Loucy (cell line): ENCODE results near the gene SYTL1.

Experiments
- H2AFZ ChIP-seq: fragments of 200-600 bp; sonication (generic); 2 replicates; pipeline ENCODE4 v1.6.0; 2016; ENCODE audit warnings: antibody characterized with exemption, mild to moderate bottlenecking, low read length, moderate library complexity
- H3F3A ChIP-seq: fragments of 200-600 bp; 2 replicates; pipeline ENCODE4 v1.6.0; 2016; ENCODE audit warnings: antibody characterized with exemption, low read depth, mild to moderate bottlenecking
- H3K27me3 ChIP-seq: fragments of 200-600 bp; sonication (generic); 2 replicates; pipeline ENCODE4 v1.6.1; 2014; ENCODE audit warnings: low read length, mild to moderate bottlenecking; ENCODE audit not compliant: insufficient read depth, poor library complexity, severe bottlenecking
- H3K36me3 ChIP-seq: fragments of 200-600 bp; sonication (generic); 2 replicates; pipeline ENCODE4 v1.6.1; 2016; ENCODE audit warnings: low read length; ENCODE audit not compliant: insufficient read depth
- H3K4me1 ChIP-seq: fragments of 200-600 bp; sonication (generic); 2 replicates; pipeline ENCODE4 v1.5.1; 2014; ENCODE audit warnings: low read length, mild to moderate bottlenecking; ENCODE audit not compliant: insufficient read depth, poor library complexity, severe bottlenecking
- H3K4me2 ChIP-seq: fragments of 200-600 bp; sonication (generic); 2 replicates; pipeline ENCODE4 v1.6.0; 2014; ENCODE audit warnings: antibody characterized with exemption, low read length, low read depth, mild to moderate bottlenecking; ENCODE audit not compliant: poor library complexity, severe bottlenecking
- H3K4me3 ChIP-seq: fragments of 200-600 bp; sonication (generic); 2 replicates; pipeline ENCODE4 v1.5.1; 2014; ENCODE audit warnings: low read length, mild to moderate bottlenecking, mixed read lengths; ENCODE audit not compliant: poor library complexity, severe bottlenecking
- H3K79me2 ChIP-seq: fragments of 200-600 bp; sonication (generic); 2 replicates; pipeline ENCODE4 v1.6.1; 2014; ENCODE audit warnings: low read length; ENCODE audit not compliant: insufficient read depth
- H3K9ac ChIP-seq: fragments of 200-600 bp; sonication (generic); 2 replicates; pipeline ENCODE4 v1.6.0; 2014; ENCODE audit warnings: mild to moderate bottlenecking, low read depth, low read length, moderate library complexity; ENCODE audit not compliant: poor library complexity, severe bottlenecking
- H3K9me2 ChIP-seq: fragments of 200-600 bp; sonication (generic); replicated peaks from 2 replicates; pipeline ENCODE4 v1.6.1; 2016; ENCODE audit warnings: low read depth, low read length, mixed read lengths
- H3K9me3 ChIP-seq: fragments of 200-600 bp; sonication (generic); 2 replicates; pipeline ENCODE4 v1.6.1; 2014; ENCODE audit warnings: mild to moderate bottlenecking, antibody characterized with exemption, low read length, low read depth; ENCODE audit not compliant: insufficient read depth
- H4K20me1 ChIP-seq: fragments of 200-600 bp; sonication (generic); 2 replicates; pipeline ENCODE4 v1.6.0; 2014; ENCODE audit warnings: antibody characterized with exemption, low read length, mild to moderate bottlenecking; ENCODE audit not compliant: insufficient read depth, poor library complexity, severe bottlenecking
- CTCF ChIP-seq: fragments of 200-600 bp; sonication (generic); conservative IDR thresholded peaks from 2 replicates; pipeline ENCODE4 v1.5.1; 2014; ENCODE audit warnings: mild to moderate bottlenecking, antibody characterized with exemption, low read length
- EZH2phosphoT487 ChIP-seq: fragments of 200-600 bp; IDR thresholded peaks from 2 replicates; pipeline ENCODE4 v1.6.1; 2018; ENCODE audit warnings: antibody characterized with exemption, mild to moderate bottlenecking, moderate library complexity, borderline replicate concordance

SYTL1 gene

GRCh38 chr1:27342391-27342777 lies 562 bp downstream of the SYTL1 start:
- H3K4me1 ChIP-seq: peaks cover 22% of the 10 kb centered on the region
- H3K36me3 ChIP-seq: no peaks in the 10 kb centered on the region

GRCh38 chr1:27342778-27343638 lies 1.2 kb downstream of the SYTL1 start:
- Histone ChIP-seq H3K79me2 (peaks cover 40% of the 10 kb centered on the region), H3K9ac (peak overlapping the region; percentile 99), H3K4me2 (peak overlapping the region; percentile 97), H3K27me3 (no peaks in the 10 kb centered on the region), H3K4me1 (peaks cover 22% of the 10 kb centered on the region), H3F3A (no peaks in the 10 kb centered on the region), H2AFZ (peak overlapping the region; percentile 5; the same call in 1 of the 2 replicates), H3K9me2 (no peaks in the 10 kb centered on the region), H3K36me3 (no peaks in the 10 kb centered on the region), H3K9me3 (no peaks in the 10 kb centered on the region), H3K4me3 (peak overlapping the region; percentile 94), H4K20me1 (no peaks in the 10 kb centered on the region)
- TF ChIP-seq CTCF (no peak), EZH2phosphoT487 (no peak)

More at GRCh38 chr1:27342391-27342777, 562 bp downstream of the SYTL1 start:
- TF ChIP-seq CTCF (no peak), EZH2phosphoT487 (no peak)
- Histone ChIP-seq H3F3A (no peaks in the 10 kb centered on the region), H2AFZ (peak overlapping the region; percentile 5; the same call in 1 of the 2 replicates), H3K4me3 (peak overlapping the region; percentile 94), H3K27me3 (no peaks in the 10 kb centered on the region), H3K9ac (peak overlapping the region; percentile 99), H4K20me1 (no peaks in the 10 kb centered on the region), H3K9me2 (no peaks in the 10 kb centered on the region), H3K79me2 (peaks cover 40% of the 10 kb centered on the region), H3K9me3 (no peaks in the 10 kb centered on the region), H3K4me2 (peak overlapping the region; percentile 97)

- TF ChIP-seq CTCF (0 out of 2 replicates have a peak, but pooled peaks have one; percentile 14), EZH2phosphoT487 (no peak)
- Histone ChIP-seq H3K9me3 (no peaks in the 10 kb centered on the region), H3K4me3 (peak overlapping the region; percentile 94), H3K36me3 (no peaks in the 10 kb centered on the region), H2AFZ (peak overlapping the region; percentile 5; the same call in 1 of the 2 replicates), H3K9me2 (no peaks in the 10 kb centered on the region), H3K27me3 (no peaks in the 10 kb centered on the region), H3K79me2 (peaks cover 40% of the 10 kb centered on the region), H3K4me1 (peaks cover 22% of the 10 kb centered on the region), H3K4me2 (peak overlapping the region; percentile 97), H3K9ac (peak overlapping the region; percentile 99), H3F3A (no peaks in the 10 kb centered on the region), H4K20me1 (no peaks in the 10 kb centered on the region)
Observed at GRCh38 chr1:27343639-27344025, 1.8 kb downstream of the SYTL1 start.
